ENCODE data around the gene CNOT8. TPM values are rescaled to one million over a fixed set of nuclear protein-coding genes. Genes with fewer than 3 reads are reported as not detected.

CNOT8 gene
- total RNA-seq, 1 donor from 2014 or later: 82.5 TPM

GRCh38 chr5:154815025-154815424 is 43.4 kb upstream of the CNOT8 start:
- DNase-seq (ENCODE audit: low read depth): no peak
- no peaks in the 10 kb centered on the region for H3K27me3 ChIP-seq (ENCODE audit: control insufficient read depth, insufficient read depth, low read length)
- H3K4me3 ChIP-seq (ENCODE audit: low read depth, low read length): no peak overlapping the region
- peaks cover 4% of the 10 kb centered on the region for H3K36me3 ChIP-seq (ENCODE audit: control insufficient read depth, insufficient read depth, low read length)
- TF ChIP-seq CTCF (IDR thresholded peaks at IDR 0.05; ENCODE audit: insufficient read depth, low read length, poor library complexity, severe bottlenecking): no peak

GRCh38 chr5:154815684-154816247 is 42.7 kb upstream of the CNOT8 start:
- no peak for TF ChIP-seq CTCF (IDR thresholded peaks at IDR 0.05; ENCODE audit: insufficient read depth, low read length, poor library complexity, severe bottlenecking)
- Histone ChIP-seq H3K27me3 (ENCODE audit: control insufficient read depth, insufficient read depth, low read length) (no peaks in the 10 kb centered on the region), H3K36me3 (ENCODE audit: control insufficient read depth, insufficient read depth, low read length) (peaks cover 4% of the 10 kb centered on the region), H3K4me3 (ENCODE audit: low read depth, low read length) (no peak overlapping the region)
- DNase-seq (ENCODE audit: low read depth): no peak

- Histone ChIP-seq H3K36me3 (ENCODE audit: control insufficient read depth, insufficient read depth, low read length) (peaks cover 5% of the 10 kb centered on the region), H3K27me3 (ENCODE audit: control insufficient read depth, insufficient read depth, low read length) (no peaks in the 10 kb centered on the region), H3K4me3 (ENCODE audit: low read depth, low read length) (no peak overlapping the region)
- DNase-seq (ENCODE audit: low read depth): no peak
- no peak for TF ChIP-seq CTCF (IDR thresholded peaks at IDR 0.05; ENCODE audit: insufficient read depth, low read length, poor library complexity, severe bottlenecking)
Measured at GRCh38 chr5:154816891-154817492, 41.4 kb upstream of the CNOT8 start.

GRCh38 chr5:154817815-154818214 is 40.6 kb upstream of the CNOT8 start:
- no peak for TF ChIP-seq CTCF (IDR thresholded peaks at IDR 0.05; ENCODE audit: insufficient read depth, low read length, poor library complexity, severe bottlenecking)
- Histone ChIP-seq H3K36me3 (ENCODE audit: control insufficient read depth, insufficient read depth, low read length) (peaks cover 5% of the 10 kb centered on the region), H3K27me3 (ENCODE audit: control insufficient read depth, insufficient read depth, low read length) (no peaks in the 10 kb centered on the region), H3K4me3 (ENCODE audit: low read depth, low read length) (no peak overlapping the region)
- DNase-seq (ENCODE audit: low read depth): no peak

- peaks cover 7% of the 10 kb centered on the region for H3K36me3 ChIP-seq (ENCODE audit: control insufficient read depth, insufficient read depth, low read length)
- no peak overlapping the region for H3K4me3 ChIP-seq (ENCODE audit: low read depth, low read length)
- no peak for DNase-seq (ENCODE audit: low read depth)
- H3K27me3 ChIP-seq (ENCODE audit: control insufficient read depth, insufficient read depth, low read length): no peaks in the 10 kb centered on the region
- no peak for TF ChIP-seq CTCF (IDR thresholded peaks at IDR 0.05; ENCODE audit: insufficient read depth, low read length, poor library complexity, severe bottlenecking)
Measured at GRCh38 chr5:154818471-154819116, 39.8 kb upstream of the CNOT8 start.

Data from kidney epithelial cell (primary cell).